ENCODE results near the gene SETDB2. TPM values are rescaled to one million over a fixed set of nuclear protein-coding genes. Genes with fewer than 3 reads are reported as not detected.

SETDB2 gene
- polyA plus RNA-seq, 1 donor from 2014 or later = 14.6 TPM

GRCh38 chr13:49400755-49401659, 43.1 kb upstream of the SETDB2 start:
- H2AFZ ChIP-seq (ENCODE audit: low read depth, low read length) = no peak overlapping the region
- no peak for TF ChIP-seq EZH2 (IDR thresholded peaks at IDR 0.05; ENCODE audit: borderline replicate concordance, insufficient read depth, low read length, poor library complexity, severe bottlenecking)
- TF ChIP-seq SMC3 (conservative IDR thresholded peaks at IDR 0.05; ENCODE audit: poor library complexity) = no peak
- no peak for TF ChIP-seq RAD21 (conservative IDR thresholded peaks at IDR 0.05)
- no peak for TF ChIP-seq REST (IDR thresholded peaks at IDR 0.05; ENCODE audit: borderline replicate concordance)
- TF ChIP-seq, protein P1, sequence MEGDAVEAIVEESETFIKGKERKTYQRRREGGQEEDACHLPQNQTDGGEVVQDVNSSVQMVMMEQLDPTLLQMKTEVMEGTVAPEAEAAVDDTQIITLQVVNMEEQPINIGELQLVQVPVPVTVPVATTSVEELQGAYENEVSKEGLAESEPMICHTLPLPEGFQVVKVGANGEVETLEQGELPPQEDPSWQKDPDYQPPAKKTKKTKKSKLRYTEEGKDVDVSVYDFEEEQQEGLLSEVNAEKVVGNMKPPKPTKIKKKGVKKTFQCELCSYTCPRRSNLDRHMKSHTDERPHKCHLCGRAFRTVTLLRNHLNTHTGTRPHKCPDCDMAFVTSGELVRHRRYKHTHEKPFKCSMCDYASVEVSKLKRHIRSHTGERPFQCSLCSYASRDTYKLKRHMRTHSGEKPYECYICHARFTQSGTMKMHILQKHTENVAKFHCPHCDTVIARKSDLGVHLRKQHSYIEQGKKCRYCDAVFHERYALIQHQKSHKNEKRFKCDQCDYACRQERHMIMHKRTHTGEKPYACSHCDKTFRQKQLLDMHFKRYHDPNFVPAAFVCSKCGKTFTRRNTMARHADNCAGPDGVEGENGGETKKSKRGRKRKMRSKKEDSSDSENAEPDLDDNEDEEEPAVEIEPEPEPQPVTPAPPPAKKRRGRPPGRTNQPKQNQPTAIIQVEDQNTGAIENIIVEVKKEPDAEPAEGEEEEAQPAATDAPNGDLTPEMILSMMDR (IDR thresholded peaks at IDR 0.05; ENCODE audit: poor library complexity, severe bottlenecking) = no peak
- TF ChIP-seq EP300 (conservative IDR thresholded peaks at IDR 0.05; ENCODE audit: poor library complexity, severe bottlenecking) = no peak
- TF ChIP-seq MXI1 (conservative IDR thresholded peaks at IDR 0.05; ENCODE audit: poor library complexity, severe bottlenecking) = no peak
- TF ChIP-seq POLR2AphosphoS5 (IDR thresholded peaks at IDR 0.05) = no peak
- TF ChIP-seq TAF1 (IDR thresholded peaks at IDR 0.05; ENCODE audit: low read depth) = no peak
- no peak overlapping the region for H3K9ac ChIP-seq (ENCODE audit: low read length)
- H3K36me3 ChIP-seq (ENCODE audit: insufficient read depth, low read length) = no peaks in the 10 kb centered on the region
- H3K4me2 ChIP-seq (ENCODE audit: low read length) = no peak overlapping the region
- no peaks in the 10 kb centered on the region for H3K9me3 ChIP-seq (ENCODE audit: low read length)
- H3K79me2 ChIP-seq (replicated peaks; ENCODE audit: insufficient read depth, low read length) = no peaks in the 10 kb centered on the region
- H3K27me3 ChIP-seq (ENCODE audit: insufficient read depth, low read depth, low read length) = no peaks in the 10 kb centered on the region
- no peaks in the 10 kb centered on the region for H4K20me1 ChIP-seq (ENCODE audit: insufficient read depth)
- no peaks in the 10 kb centered on the region for H3K9me2 ChIP-seq (ENCODE audit: insufficient read depth, low read length)
- H3K4me3 ChIP-seq (ENCODE audit: low read length) = no peak overlapping the region
- H3K27ac ChIP-seq (ENCODE audit: low read length) = no peak overlapping the region
- no peaks in the 10 kb centered on the region for H3F3A ChIP-seq (ENCODE audit: insufficient read depth, low read length, poor library complexity, severe bottlenecking)

DNA sequence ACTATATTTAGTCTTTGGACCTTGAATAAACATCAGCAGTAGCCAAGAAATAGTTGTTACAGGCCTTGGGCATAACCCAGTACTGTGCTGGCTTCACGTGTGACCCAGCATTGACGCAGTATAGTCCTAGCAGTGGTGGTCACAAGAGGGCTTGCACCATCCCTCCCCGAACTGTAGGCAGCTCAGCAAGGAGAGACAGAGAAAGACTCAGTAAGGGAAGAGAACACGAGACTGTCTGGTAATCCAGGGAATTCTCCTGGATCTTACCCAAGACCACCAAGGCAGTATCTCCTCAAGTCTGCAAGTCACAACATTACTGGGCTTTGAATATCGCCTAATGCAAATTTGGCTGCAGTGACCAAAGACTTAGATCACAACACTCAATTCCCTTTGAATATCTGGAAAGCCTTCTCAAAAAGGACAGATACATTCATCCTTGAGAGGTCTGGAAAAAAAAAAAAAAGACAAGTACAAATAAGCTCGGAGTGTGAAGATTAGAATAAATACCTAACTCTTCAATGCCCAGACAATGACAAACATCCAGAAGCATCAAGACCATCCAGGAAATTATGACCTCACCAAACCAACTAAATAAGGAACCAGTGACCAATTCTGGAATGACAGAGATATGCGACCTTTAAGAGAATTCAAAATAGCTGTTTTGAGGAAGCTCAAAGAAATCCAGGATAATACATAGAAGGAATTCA, 39.9 kb upstream of the SETDB2 start:
- Histone ChIP-seq H3K9ac (ENCODE audit: low read length) (no peak overlapping the region), H3K9me2 (ENCODE audit: insufficient read depth, low read length) (no peaks in the 10 kb centered on the region), H3K27me3 (ENCODE audit: insufficient read depth, low read depth, low read length) (no peaks in the 10 kb centered on the region), H3K36me3 (ENCODE audit: insufficient read depth, low read length) (no peaks in the 10 kb centered on the region), H3K9me3 (ENCODE audit: low read length) (no peaks in the 10 kb centered on the region), H2AFZ (ENCODE audit: low read depth, low read length) (no peak overlapping the region), H4K20me1 (ENCODE audit: insufficient read depth) (no peaks in the 10 kb centered on the region), H3K4me2 (ENCODE audit: low read length) (no peak overlapping the region), H3F3A (ENCODE audit: insufficient read depth, low read length, poor library complexity, severe bottlenecking) (no peaks in the 10 kb centered on the region), H3K27ac (ENCODE audit: low read length) (no peak overlapping the region), H3K4me3 (ENCODE audit: low read length) (no peak overlapping the region), H3K79me2 (replicated peaks; ENCODE audit: insufficient read depth, low read length) (no peaks in the 10 kb centered on the region)
- TF ChIP-seq SMC3 (conservative IDR thresholded peaks at IDR 0.05; ENCODE audit: poor library complexity) = no peak
- no peak for TF ChIP-seq EZH2 (IDR thresholded peaks at IDR 0.05; ENCODE audit: borderline replicate concordance, insufficient read depth, low read length, poor library complexity, severe bottlenecking)
- no peak for TF ChIP-seq MXI1 (conservative IDR thresholded peaks at IDR 0.05; ENCODE audit: poor library complexity, severe bottlenecking)
- no peak for TF ChIP-seq EP300 (conservative IDR thresholded peaks at IDR 0.05; ENCODE audit: poor library complexity, severe bottlenecking)
- TF ChIP-seq POLR2AphosphoS5 (IDR thresholded peaks at IDR 0.05) = no peak
- TF ChIP-seq TAF1 (IDR thresholded peaks at IDR 0.05; ENCODE audit: low read depth) = no peak
- TF ChIP-seq, protein P1 (IDR thresholded peaks at IDR 0.05; ENCODE audit: poor library complexity, severe bottlenecking) = no peak
- TF ChIP-seq RAD21 (conservative IDR thresholded peaks at IDR 0.05) = no peak
- TF ChIP-seq REST (IDR thresholded peaks at IDR 0.05; ENCODE audit: borderline replicate concordance) = no peak
